Lung (tissue), 12 donors: ENCODE measurements around the gene GGT5. TPM values are rescaled to one million over a fixed set of nuclear protein-coding genes. Genes with fewer than 3 reads are reported as not detected.
"Not testable (repeated sequence)": the region's sequence is repeated elsewhere in the genome, so short reads cannot be mapped to it uniquely, and the experiment has no call there.

Experiments
- ATAC-seq: fragments of 200-7000 bp; cut with Tn5 transposase; one replicate; pipeline ENCODE4 v1.9.1; 2020; ENCODE audit warnings: moderate number of reproducible peaks; ENCODE audit not compliant: insufficient read depth, low FRiP score
- DNase-seq, 3 donors: peaks; one replicate each; pipeline ENCODE4 v3.0.0-alpha.2; 2013 to 2017
- H3K27ac ChIP-seq, 2 donors: one replicate each; pipeline ENCODE4 v1.5.1; 2013; ENCODE audit warnings: mild to moderate bottlenecking in 2 of 2, moderate library complexity in 2 of 2, control low read depth in 1 of 2, inconsistent platforms in 1 of 2, low read depth in 1 of 2, low read length in 1 of 2
- H3K27me3 ChIP-seq, 3 donors: one replicate each; pipeline ENCODE4 v1.5.1; 2013; ENCODE audit warnings: low read length in 2 of 3; ENCODE audit not compliant: control insufficient read depth in 3 of 3, insufficient read depth in 3 of 3
- H3K36me3 ChIP-seq, 4 donors: one replicate each; pipeline ENCODE4 v1.5.1; 2013; ENCODE audit warnings: low read length in 4 of 4, mild to moderate bottlenecking in 1 of 4, moderate library complexity in 1 of 4; ENCODE audit not compliant: control insufficient read depth in 4 of 4, insufficient read depth in 4 of 4
- H3K4me1 ChIP-seq, 5 donors: one replicate each; pipeline ENCODE4 v1.5.1; 2013; ENCODE audit warnings: low read length in 5 of 5, mild to moderate bottlenecking in 2 of 5, moderate library complexity in 1 of 5; ENCODE audit not compliant: control insufficient read depth in 5 of 5, insufficient read depth in 5 of 5
- H3K4me3 ChIP-seq: one replicate; pipeline ENCODE4 v1.5.1; 2013; ENCODE audit warnings: mild to moderate bottlenecking, control low read depth, moderate library complexity
- H3K9ac ChIP-seq, 2 donors: one replicate each; pipeline ENCODE4 v1.5.1; 2013; ENCODE audit warnings: low read length in 2 of 2, control low read depth in 1 of 2; ENCODE audit not compliant: insufficient read depth in 1 of 2
- H3K9me3 ChIP-seq, 4 donors: one replicate each; pipeline ENCODE4 v1.5.1; 2013; ENCODE audit warnings: low read length in 3 of 4, mild to moderate bottlenecking in 1 of 4, moderate library complexity in 1 of 4; ENCODE audit not compliant: control insufficient read depth in 4 of 4, insufficient read depth in 3 of 4
- WGBS, 2 donors: extraction: QIAGEN DNeasy Blood & Tissue Kit; methylation state at CpG; one replicate each; pipeline ENCODE4 v1.1.7; 2013; 5-methylcytosine and 5-hydroxymethylcytosine counted together
- polyA plus RNA-seq, 2 donors: library from polyadenylated mRNA; stranded (reverse); fragments of 200-250 nt; gene quantifications; one replicate each; pipeline ENCODE4 v1.2.1, GENCODE V29; 2013
- total RNA-seq, 2 donors: library from RNA; depleted of rRNA in 1 of 2; stranded (reverse); fragments of >200 nt in 1 of 2; gene quantifications; one replicate each; pipeline ENCODE4 v1.2.1, GENCODE V29; 2014 to 2021
- TF ChIP-seq, protein P1 (sequence below): IDR thresholded peaks from 2 replicates; pipeline ENCODE4 v1.5.1; 2012; ENCODE audit warnings: mild to moderate bottlenecking; ENCODE audit errors: control extremely low read depth, extremely low read depth
- donor health status: control.
- donor health status: control.
- donor health status: Bipolar disorder and iron deficiency.
- donor health status: healthy.
- donor health status: DM: yes; HTN: yes; CAD: no.

Gene GGT5
- total and polyA plus RNA-seq, 4 donors = 9.8 to 92.0 (median 54.7) TPM

DNA sequence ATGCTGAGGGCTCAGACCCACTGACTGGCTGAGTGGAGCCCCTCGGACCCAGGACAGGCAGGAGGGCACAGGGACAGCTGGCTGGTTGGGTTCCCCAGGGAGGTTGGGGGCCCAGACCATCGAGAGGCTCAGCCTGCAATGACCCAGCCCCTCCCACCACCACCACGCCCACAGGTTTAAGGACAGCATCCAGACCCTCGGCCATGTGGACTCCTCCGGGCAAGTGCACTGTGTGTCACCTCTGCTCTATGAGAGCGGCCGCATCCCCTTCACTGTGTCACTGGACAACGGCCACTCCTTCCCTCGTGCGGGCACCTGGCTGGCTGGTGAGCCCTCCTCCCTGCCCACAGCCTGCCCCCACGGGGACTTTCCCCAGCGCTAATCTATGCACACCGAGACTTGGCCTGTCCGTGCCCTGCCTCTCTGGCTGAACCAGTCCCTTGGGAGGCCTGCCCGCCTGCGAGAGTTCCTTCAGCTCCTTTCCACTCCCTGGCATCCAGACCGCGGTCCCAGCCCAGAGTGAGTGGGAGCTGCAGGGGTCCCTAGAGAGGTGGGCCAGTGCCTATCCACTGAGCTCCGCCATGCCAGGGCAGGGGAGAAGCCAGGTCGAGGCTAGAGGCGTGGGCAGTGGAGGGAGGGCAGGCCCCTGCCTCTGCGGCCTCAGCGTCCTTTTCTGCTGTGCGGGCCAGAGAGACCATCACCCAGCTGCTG, 61.4 kb downstream of the GGT5 start:
- peak overlapping the region in 1 of 2 donors; percentile 25 for H3K9ac ChIP-seq
- peaks cover 0 to 16% (median 0%) of the 10 kb centered on the region in 4 donors for H3K36me3 ChIP-seq
- peaks cover 0 to 5% (median 0%) of the 10 kb centered on the region in 5 donors for H3K4me1 ChIP-seq
- 67 to 88% methylated on average over 19 to 24 of the region's 24 CpGs for WGBS, 2 donors
- no peaks in the 10 kb centered on the region for H3K27me3 ChIP-seq
- TF ChIP-seq, protein P1, sequence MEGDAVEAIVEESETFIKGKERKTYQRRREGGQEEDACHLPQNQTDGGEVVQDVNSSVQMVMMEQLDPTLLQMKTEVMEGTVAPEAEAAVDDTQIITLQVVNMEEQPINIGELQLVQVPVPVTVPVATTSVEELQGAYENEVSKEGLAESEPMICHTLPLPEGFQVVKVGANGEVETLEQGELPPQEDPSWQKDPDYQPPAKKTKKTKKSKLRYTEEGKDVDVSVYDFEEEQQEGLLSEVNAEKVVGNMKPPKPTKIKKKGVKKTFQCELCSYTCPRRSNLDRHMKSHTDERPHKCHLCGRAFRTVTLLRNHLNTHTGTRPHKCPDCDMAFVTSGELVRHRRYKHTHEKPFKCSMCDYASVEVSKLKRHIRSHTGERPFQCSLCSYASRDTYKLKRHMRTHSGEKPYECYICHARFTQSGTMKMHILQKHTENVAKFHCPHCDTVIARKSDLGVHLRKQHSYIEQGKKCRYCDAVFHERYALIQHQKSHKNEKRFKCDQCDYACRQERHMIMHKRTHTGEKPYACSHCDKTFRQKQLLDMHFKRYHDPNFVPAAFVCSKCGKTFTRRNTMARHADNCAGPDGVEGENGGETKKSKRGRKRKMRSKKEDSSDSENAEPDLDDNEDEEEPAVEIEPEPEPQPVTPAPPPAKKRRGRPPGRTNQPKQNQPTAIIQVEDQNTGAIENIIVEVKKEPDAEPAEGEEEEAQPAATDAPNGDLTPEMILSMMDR = no peak
- ATAC-seq = peak; percentile 31
- no peak for DNase-seq
- no peaks in the 10 kb centered on the region for H3K9me3 ChIP-seq
- peak overlapping the region in 1 of 2 donors; percentile 19 for H3K27ac ChIP-seq
- no peak overlapping the region for H3K4me3 ChIP-seq

DNA sequence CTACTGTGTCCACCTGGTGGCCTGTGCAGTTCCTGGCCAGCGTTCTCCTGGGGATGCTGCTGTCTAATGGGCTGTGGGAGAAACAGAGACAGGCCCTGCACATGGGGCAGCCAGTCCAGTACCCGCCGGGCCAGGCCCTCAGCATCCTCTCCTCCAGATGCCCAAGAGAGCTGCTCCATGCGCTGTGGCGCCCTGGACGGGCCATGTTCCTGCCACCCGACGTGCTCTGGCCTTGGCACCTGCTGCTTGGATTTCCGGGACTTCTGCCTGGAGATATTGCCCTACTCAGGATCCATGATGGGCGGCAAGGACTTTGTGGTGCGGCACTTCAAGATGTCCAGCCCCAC, 62.0 kb downstream of the GGT5 start:
- not testable (repeated sequence) for H3K4me3 ChIP-seq, H3K27me3 ChIP-seq, H3K4me1 ChIP-seq, ATAC-seq, DNase-seq, H3K9me3 ChIP-seq, H3K27ac ChIP-seq
- peak overlapping the region in 1 of 2 donors; percentile 25 for H3K9ac ChIP-seq
- peaks cover 0 to 19% (median 3%) of the 10 kb centered on the region in 4 donors for H3K36me3 ChIP-seq
- 75 to 88% methylated on average over 10 to 11 of the region's 11 CpGs for WGBS, 2 donors

DNA sequence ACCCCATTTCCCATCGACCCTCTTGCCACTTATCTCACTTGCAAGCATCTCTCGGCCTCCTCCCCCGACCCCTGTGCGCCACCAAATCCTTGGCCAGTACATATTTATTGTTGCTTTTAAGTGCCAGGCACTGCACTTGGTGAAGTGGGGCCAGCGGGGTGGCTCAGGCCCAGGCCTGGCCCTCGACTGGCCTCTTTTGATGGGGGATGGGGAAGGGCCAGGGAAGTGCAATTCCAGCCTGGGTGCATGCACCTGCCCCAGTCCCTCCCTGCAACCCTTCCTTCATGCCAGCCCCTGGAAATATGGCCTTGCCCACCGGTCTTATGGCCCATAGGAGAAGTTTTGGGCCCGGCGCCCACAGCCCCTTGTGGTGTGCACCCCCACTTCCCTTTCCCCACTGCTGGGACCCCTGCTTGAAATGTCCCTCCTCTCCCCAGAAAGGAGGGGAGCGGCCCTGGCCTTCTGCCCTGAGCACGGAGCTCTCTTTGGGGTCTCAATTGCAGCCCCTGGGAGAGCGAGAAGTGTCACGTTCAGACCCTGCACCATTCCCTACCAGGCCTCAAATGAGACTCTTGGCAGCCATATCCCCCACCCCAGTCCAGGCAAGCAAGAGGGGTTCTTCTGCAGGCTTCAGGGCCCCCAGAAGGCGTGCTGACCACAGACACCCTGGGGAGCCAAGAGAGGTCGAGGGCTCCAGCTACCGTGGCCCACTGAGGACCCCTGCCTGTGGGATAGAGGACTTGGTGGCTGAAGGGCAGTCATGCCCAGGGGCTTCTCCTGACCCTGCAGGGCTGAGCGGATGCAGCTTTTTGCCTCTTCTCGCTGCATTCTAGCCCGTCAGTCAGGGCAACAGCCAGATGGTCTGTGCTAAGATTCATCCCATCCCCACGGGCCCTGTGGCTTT, 62.6 kb downstream of the GGT5 start:
- no peak for ATAC-seq
- H3K4me3 ChIP-seq = no peak overlapping the region
- H3K9me3 ChIP-seq = no peaks in the 10 kb centered on the region
- TF ChIP-seq, protein P1 = no peak
- peaks cover 0 to 5% (median 0%) of the 10 kb centered on the region in 5 donors for H3K4me1 ChIP-seq
- peak in 2 of 3 donors; percentile 22 to 23 for DNase-seq
- no peak overlapping the region for H3K9ac ChIP-seq
- WGBS, 2 donors = 66 to 78% methylated on average over 20 of the region's 20 CpGs
- H3K27me3 ChIP-seq = no peaks in the 10 kb centered on the region
- H3K36me3 ChIP-seq = peaks cover 0 to 22% (median 3%) of the 10 kb centered on the region in 4 donors
- peak overlapping the region in 1 of 2 donors; percentile 50 for H3K27ac ChIP-seq
